GM19023 (cell line): ENCODE measurements around the gene SLC9A3.

Experiments used
- ATAC-seq: cut with Tn5 transposase; IDR thresholded peaks from one replicate; pipeline ENCODE4 v1.9.1; 2021; ENCODE audit warnings: mild to moderate bottlenecking, moderate library complexity; ENCODE audit not compliant: unreplicated experiment

Gene SLC9A3

DNA sequence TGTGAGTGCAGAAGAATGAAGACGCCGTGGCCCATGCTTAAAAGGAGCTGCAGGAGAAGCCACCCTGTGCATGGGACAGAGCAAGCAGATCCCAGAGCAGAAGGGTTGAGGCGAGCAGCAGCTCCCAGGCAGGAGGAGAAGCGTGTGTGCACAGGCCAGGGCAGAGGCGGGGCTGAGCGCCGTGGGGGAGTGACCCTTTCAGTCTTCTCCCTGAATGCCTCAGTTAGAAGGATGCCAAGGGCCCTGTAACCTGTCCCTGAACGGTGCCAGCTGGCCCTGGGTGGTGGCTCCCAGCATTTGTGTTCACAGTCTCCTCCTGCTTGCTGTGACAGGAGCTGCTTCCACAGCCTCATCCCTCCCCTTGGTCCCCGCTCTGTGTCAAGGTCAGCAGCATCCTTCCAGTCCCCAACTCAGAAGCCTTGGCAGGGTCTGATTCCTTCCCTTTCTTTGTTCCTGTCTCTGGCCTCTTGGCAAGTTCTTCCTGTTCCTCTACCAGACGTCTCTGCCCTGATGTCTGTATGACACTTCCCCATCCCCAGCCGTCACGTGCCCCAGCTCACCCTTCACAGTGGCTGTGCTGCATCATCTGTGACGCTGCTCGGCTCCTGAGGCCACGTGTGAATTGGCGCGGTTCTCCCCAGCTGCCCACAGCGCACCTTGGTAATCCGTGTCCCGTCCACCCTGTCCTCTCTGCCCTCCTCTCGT is 76.0 kb downstream of the SLC9A3 start:
- no peak for ATAC-seq

DNA sequence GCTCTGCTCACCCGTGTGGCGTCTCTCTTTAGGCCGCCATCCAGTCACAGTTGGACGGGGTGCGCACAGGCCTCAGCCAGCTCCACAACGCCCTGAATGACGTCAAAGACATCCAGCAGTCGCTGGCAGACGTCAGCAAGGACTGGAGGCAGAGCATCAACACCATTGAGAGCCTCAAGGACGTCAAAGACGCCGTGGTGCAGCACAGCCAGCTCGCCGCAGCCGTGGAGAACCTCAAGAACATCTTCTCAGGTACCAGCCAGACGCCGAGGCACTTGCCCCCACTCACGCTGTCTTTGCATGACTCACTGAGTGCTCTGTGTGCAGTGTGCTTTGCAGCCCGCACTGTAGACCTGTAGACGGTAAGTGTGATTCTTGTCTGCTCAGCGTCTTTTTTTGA is 76.7 kb downstream of the SLC9A3 start:
- no peak for ATAC-seq

DNA sequence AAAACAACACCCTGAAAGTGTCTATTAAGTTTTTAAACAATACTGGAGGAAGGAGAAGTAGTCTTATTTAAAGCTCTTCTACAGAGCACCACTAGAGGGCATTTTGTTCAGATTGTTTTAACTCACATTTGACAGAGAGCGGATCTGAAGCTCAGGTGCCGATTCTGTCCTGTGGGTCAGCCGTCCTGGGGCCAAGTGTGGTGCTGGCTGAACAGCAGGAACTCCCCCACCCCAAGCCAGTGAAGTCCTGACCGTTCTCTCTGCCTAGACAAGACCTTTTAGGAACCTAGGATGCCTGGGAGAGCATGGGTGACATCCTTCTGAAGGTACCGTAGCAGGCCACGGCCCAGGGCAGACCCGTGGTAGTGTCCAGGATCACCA is 77.4 kb downstream of the SLC9A3 start:
- ATAC-seq = no peak

DNA sequence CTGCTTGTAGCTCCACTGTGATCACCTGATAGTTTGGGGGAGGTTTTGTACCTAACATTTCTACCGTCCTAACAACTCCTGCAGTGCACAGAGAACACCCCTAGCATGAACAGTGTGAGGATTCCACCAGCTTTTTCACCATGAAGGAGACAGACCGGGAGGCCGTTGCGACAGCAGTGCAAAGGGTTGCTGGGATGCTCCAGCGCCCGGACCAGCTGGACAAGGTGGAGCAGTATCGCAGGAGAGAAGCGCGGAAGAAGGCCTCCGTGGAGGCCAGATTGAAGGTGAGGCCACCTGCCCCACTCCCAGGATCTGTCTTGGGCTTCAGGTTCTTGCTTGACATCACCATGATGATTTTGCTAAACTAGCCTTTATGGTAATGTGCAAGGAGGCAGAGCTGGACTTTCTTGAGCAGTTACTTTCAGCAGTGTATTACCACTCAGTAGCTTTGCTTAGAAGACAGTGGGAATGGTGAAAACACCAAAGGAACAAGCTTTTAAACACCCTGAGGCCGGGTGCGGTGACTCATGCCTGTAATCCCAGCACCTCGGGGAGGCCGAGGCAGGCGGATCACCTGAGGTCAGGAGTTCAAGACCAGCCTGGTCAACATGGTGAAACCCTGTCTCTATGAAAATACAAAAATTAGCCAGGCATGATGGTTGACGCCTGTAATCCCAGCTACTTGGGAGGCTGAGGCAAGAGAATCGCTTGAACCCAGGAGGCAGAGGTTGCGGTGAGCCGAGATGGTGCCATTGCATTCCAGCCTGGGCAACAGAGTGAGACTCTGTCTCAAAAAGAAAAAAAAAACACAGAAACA is 78.0 kb downstream of the SLC9A3 start:
- no peak for ATAC-seq

DNA sequence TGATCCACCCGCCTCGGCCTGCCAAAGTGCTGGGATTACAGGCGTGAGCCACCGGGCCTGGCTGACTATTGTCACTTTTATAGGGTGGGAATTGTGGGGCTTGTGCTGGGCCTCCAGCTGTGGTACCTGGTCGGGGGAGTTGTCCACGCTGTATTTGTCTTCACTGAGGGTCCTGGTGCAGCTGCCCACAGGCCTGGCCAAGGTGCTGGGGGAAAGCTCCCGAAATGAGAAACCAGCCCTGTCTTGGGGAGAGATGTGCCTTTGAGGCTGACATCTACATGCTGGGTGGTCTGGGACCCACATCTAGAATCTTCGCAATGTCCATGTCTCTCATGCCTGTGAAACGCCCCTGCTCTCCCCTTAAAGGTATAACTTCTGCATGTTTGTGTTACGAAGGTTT is 78.7 kb downstream of the SLC9A3 start:
- no peak for ATAC-seq

DNA sequence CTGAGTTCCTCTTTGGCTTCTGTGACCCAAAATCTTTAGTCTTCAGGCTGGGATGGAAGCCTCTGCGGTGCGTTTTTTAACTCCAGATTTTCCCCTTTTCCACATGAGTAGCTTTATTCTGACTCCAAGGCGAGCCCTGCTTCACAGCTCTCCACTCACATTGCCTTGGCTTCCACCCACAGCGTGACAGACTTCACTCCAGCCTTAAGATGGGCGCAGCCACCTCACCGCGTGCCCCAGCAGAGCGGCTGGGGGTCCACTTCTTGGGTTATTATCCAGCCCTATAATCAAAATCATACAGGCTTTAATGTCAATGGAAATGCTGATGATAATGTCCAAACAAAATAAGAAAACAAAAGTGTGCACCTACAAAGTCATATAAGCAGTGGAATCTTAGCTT is 80.0 kb downstream of the SLC9A3 start:
- ATAC-seq = no peak

DNA sequence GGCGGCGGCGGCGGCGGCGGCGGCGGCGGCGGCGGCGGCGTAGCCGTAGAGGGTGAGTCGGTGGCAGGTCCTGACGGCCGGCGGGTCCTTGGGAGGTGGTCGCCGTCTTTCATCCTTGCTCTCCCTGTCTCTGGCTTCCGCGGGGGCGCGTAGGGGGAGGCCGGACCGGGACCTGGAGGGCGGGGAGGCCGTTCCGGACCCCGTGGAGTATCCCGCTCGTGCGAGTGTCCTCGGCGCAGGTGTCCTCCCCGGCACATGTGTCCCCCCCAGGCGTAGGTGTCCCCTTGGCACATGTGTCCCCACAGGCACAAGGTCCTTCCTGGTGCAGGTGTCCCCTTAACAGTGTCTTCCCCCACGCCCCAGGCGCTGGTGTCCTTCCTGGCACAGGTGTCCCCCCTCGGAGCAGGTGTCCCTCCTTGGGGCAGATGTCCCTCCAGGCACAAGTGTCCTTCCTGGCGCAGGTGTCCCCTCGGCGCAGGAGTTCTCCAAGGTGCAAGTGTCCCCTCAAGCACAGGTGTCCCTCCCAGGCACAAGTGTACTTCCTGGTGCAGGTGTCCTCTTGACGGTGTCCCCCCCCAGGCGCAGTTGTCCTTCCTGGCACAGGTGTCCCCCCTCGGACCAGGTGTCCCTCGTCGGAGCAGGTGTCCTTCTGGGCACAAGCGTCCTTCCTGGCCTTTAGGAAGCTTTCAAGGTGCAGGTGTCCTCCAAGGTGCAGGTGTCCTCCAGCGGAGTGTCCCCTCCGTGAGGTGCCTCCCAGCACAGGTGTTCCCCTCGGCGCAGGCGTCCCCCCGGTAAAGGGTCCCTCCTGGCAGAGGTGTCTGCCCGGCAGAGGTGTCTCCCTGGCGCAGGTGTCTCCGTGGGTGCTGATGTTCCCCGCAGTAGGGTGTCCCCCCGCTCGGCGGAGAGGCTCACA is 80.8 kb downstream of the SLC9A3 start:
- ATAC-seq = peak; percentile 25

DNA sequence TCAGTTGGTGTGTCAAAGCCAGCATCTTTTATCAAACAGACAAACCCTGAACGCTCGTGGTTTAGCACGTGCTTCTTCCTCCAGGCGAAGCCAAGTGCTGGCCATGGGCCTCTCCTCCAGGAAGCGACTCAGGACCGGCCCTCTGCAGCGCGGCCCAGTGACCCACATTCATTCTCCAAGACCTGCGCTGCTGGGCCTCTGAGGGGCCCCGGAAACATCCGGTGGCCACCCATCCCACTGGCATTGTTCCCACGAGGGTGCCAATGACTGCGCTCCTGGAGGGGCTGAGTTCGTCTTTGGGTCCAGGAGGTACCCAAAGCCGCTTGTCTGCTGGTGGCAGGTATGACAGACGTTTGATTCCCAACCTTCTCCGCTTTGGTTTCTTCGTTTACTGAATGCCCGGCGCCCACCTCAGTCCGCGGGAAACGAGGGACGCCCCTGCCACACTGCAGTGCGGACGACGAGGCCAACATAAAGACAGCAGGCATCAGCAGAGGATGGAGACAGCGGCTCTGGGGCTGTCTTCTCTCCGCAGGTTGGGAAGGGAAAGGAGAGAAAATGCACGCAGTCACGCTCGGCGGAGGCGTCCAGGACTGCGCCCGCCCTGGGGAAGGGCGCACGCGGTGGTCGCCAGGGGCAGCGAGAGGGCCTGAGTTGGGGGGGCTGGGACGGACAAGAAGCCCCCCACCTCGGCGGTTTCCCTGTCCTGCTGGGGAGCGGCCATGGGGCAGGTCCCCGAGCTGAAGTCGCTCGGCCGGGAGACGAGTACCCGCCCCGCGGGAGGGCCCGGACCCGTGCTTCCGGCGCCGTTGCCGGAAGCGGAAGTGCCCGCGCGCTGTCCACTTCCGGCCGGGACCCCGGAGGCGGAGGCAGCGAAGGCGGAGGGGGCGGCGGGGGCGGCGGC is 81.7 kb downstream of the SLC9A3 start, which contains the start of gene EXOC3:
TSS of gene EXOC3 (plus strand) at position 842 of the 904 bp plus-strand sequence. CDS start 3,030 bp downstream, outside the sequence.
- ATAC-seq = peak; percentile 81

DNA sequence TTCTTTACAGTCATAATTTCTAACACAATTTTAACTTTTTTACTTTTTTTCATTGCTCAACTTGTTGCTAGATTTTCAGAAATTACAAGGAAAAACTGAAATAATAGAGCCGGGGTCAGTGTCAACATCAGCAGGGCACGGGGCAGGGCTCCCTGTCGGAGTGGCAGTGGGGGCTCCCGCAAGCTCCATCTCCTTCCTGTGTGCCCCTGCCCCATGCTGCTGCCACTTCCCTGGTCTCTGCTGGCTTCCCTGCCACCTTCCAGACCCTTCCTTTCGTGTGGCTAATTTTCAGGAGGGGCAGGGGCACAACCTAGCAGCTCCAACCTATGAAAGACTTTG is 82.3 kb downstream of the SLC9A3 start:
- ATAC-seq = no peak

DNA sequence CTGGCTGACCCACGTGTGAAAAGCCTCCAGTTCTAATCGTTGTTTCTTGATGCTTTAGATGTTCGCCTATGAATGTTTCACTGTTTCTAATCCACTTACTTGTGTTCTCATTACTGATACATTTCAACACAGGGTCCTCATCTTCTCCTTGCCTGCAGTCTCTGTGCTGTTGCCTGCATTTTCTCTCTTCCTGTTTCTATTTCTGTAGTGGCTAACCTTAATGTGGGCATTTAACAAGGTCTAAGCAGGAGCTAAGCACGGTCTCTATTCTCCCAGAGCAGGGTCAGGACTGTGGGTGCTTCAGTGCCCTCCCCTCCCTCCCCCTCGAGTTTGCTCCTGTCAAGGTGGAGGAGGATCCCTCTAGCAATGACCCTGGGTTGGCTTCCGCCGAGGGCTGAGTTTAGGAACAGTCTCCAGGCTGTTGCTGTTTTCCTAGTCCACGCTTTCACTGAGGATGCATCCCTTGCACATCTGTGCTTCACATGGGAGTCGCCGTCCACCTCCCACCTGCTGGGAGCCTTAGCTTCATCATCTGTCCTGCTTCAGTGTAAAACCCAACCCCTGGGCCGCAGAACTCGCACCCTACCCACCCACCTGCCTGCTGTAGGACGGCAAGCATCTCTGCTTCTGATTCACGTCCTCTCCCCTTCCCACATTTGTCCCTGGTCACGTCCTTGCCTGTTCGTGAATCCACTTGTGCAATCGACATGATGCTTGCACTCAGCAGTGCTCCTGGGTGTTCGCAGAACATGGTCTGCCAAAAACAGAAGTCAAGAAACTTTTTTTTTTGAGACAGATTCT is 83.6 kb downstream of the SLC9A3 start:
- no peak for ATAC-seq

DNA sequence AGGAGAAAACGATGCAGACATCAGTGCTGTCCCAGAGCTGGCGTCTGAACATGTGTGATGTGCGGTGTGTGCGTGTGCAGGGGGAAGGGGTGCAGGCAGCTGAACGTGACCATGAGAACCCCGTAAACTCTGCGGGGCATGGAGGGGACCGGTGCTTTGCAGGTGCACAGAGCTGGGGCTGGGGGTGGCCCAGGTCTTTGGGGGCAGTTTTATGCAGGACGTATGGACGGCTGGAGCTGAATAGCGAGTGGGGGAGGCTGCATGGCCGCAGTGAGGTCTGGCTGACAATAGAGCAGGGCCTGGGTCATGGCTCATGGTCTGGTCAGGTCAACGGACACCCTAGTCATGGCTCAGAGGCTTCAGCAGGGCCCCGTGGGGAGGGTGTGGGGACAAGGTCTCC is 84.6 kb downstream of the SLC9A3 start:
- ATAC-seq = no peak

DNA sequence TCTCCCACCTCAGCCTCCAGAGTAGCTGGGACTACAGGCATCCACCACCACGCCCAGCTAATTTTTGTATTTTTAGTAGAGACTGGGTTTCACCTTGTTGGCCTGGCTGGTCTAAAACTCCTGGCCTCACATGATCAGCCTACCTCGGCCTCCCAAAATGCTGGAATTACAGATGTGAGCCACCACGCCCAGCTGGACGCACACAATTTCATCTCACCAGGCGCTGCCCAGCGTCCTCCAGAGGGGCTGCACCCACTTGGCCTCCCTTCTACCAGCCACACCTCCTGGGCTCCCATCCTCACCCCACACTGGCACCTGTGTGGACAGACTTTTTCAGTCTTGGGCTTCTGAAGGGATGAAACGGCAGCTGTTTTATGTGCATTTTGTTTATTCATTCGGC is 85.1 kb downstream of the SLC9A3 start:
- ATAC-seq = no peak

DNA sequence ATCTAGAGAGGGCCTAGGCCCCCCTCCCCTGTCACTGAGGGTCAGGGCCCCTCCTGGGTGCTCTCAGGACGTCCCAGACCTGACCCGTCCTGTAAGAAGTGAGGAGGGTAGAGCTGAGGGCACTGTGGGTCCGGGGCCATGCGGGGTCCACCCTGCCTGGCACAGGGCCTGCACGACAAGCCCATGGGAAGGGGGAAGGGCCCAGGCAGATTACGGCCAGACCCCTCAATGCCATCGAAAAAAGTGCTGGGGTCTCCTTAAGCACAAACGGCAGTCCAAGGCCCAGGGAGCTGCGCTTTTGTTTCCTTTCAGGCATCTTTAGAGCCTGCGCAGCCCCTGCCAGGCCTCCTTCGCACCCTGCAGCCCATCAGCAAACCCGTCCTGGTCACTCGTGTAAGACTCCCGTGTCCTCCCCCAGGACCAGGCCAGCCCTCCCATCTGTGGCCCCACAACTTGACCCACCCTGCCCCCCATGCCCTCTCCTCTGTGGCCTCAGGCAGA is 85.7 kb downstream of the SLC9A3 start:
- ATAC-seq = no peak

DNA sequence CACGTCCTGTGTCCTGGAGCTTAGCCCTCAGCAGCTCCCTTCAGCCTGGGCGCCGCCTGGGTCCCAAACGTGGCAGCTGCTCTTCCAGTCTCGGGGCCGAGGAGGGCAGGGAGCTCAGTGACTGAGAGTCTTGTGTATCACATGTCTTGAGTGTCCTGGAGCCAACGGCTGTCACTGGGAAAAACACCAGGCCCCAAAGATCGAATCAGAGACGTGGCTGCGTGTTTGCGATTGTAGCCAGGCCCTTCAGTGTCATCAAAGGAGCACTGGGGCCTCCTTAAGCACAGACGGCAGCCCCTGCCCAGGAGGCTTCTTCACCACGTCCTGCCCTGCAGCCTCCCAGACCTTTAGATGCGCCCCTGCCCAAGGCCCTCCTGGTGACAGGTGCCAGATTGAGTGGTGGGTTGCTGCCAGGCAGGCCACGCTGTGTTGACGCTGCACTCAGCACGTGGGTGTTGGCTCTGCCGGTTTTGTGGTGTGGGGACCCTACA is 86.9 kb downstream of the SLC9A3 start:
- ATAC-seq = no peak

DNA sequence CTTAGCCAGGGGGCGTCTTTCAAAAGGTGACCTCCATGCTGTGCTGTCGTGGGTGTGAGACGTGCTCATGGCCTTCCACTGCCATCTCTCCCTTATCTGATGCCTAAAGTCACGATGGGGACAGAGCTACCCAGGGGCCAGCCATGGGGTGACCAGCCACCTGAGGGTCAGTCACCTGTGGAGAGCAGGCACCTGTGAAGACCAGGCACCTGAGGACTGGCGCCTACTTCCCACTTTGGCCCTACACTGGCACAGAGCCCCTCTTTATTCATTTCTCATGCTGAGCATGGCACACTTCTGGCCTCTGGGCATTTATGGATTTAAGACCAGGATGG is 87.6 kb downstream of the SLC9A3 start:
- no peak for ATAC-seq

DNA sequence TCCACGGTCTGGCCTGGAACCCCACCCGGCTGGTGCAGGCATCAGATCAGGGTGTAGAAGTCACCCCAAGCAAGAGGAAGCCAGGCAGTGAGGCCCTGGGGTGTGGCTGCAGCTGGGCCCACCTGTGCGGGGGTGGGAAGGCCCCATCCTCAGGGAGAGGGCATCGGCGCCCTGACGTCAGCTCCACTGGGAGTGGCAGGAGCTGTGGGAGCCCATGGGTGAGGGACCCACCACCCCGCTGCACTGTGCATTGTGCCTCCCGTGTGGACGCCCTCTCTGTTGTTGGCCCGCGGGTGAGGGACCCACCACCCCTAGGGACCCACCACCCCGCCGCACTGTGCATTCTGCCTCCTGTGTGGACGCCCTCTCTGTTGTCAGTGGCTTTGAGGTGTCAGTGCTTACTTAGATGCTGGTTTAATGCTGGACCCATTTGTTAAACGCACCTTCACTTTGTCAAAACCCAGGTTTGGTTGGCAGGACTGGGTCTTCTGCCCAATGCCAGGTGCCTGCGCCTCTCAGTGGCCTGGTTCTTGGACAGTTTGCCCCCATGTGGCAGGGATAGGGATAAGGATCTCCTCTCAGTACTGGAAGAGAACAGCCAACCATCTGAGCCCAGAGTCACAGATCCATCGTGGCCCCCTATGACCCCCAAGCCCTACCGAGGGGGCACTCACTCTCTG is 88.1 kb downstream of the SLC9A3 start:
- no peak for ATAC-seq

DNA sequence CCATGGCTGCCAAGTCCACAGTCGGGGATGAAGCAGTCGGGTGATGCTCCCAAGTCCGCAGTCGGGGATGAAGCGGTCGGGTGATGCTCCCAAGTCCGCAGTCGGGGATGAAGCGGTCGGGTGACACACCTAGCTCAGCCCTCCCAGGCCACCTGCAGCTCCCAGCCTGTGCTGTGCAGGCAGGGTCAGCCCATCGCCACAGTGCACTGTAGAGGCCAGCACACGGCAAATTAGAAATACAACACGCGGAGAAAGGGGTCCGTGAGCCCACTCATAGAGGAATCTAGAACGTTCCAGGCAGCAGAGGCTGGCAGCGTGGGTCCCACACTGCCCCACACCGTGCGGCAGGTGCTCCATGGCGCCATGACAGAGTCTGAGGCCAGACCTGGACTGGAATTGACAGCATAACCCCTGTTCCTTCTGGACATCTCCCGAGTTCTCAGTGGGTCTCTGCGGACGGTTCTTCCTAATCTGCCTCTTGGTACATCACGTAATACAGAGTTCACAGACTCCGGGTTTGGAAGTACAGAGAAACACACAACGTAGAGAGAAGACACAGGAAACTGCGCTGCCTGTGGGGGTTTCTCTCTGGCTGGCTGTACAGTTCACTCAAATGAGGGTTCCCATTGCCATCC is 89.0 kb downstream of the SLC9A3 start:
- ATAC-seq = no peak

DNA sequence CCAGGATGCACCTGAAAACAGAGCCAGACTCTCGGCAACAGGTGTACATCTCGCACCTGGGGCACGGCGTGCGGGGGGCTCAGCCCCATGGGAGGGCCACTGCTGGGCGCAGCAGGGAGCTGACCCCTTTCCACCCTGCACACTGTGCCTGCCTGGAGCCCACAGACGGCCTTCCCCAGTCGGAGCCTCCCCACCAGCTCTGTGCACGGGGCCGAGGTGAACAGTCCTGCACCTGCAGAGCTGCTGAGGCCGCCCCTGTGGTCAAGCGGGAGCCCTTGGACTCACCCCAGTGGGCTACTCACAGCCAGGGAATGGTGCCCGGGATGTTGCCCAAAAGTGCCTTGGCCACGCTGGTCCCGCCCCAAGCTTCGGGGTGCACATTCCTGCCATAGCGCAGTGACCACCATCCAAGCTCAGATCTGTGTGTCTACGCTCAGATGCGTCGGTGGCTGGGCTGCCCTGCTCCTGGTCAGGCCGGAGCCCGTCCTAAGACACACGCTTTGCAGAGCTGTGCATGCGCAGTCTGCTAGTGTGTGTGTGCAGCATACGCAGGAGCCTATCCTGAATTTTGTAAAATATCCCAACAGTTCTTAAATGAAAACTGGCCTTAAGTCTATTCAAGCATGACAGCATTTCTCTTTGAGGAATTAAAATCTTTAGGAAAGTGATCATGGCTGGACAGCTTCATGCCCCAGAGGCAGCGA is 89.7 kb downstream of the SLC9A3 start:
- ATAC-seq = no peak
